Stimulated activated CD4-positive, alpha-beta T cell treated with anti-CD3 and anti-CD28 coated beads, TNF-alpha, amount 100 ng/mL, for 1 hour (primary cell): ENCODE data around the gene TUBA1B.
"Not testable (repeated sequence)": the region's sequence is repeated elsewhere in the genome, so short reads cannot be mapped to it uniquely, and the experiment has no call there.

Experiments used
- DNase-seq, 3 donors: peaks; one replicate each; pipeline ENCODE4 v3.0.0-alpha.2; 2020; ENCODE audit warnings: low read depth in 3 of 3, low spot score in 1 of 3

Gene TUBA1B

GRCh38 chr12:49131051-49131893, at the start of gene TUBA1B:
Gene TUBA1B, minus strand, starts transcription at chr12:49131395. Its CDS starts 95 bp downstream, at chr12:49131300.
- DNase-seq, result peak; percentile 81 to 88 (median 86)

GRCh38 chr12:49174218-49174617, 43.0 kb upstream of the TUBA1B start:
- no peak for DNase-seq

GRCh38 chr12:49170924-49171323, 39.7 kb upstream of the TUBA1B start:
- no peak for DNase-seq

- DNase-seq, result no peak
Measured at GRCh38 chr12:49165114-49165513, 33.9 kb upstream of the TUBA1B start.

GRCh38 chr12:49161901-49162300, 30.7 kb upstream of the TUBA1B start:
- not testable (repeated sequence) for DNase-seq

GRCh38 chr12:49161092-49161795, 30.0 kb upstream of the TUBA1B start:
- no peak for DNase-seq

- no peak for DNase-seq
Measured at GRCh38 chr12:49160399-49160798, 29.2 kb upstream of the TUBA1B start.

GRCh38 chr12:49154221-49154620, 23.0 kb upstream of the TUBA1B start:
- DNase-seq, result no peak

GRCh38 chr12:49147384-49147783, 16.2 kb upstream of the TUBA1B start:
- no peak for DNase-seq

- no peak for DNase-seq
Measured at GRCh38 chr12:49146406-49146805, 15.2 kb upstream of the TUBA1B start.

- no peak for DNase-seq
Measured at GRCh38 chr12:49144384-49144783, 13.2 kb upstream of the TUBA1B start.

- DNase-seq, result no peak
Measured at GRCh38 chr12:49138999-49139398, 7.8 kb upstream of the TUBA1B start.

- no peak for DNase-seq
Measured at GRCh38 chr12:49138587-49138986, 7.4 kb upstream of the TUBA1B start.

GRCh38 chr12:49137476-49137875, 6.3 kb upstream of the TUBA1B start:
- no peak for DNase-seq

- DNase-seq, result not testable (repeated sequence)
Measured at GRCh38 chr12:49136997-49137396, 5.8 kb upstream of the TUBA1B start.

- DNase-seq, result no peak
Measured at GRCh38 chr12:49133590-49133989, 2.4 kb upstream of the TUBA1B start.

GRCh38 chr12:49133014-49133413, 1.8 kb upstream of the TUBA1B start:
- no peak for DNase-seq

- DNase-seq, result no peak
Measured at GRCh38 chr12:49131894-49132461, 783 bp upstream of the TUBA1B start.

- DNase-seq, result peak; percentile 84 to 92 (median 87)
Measured at GRCh38 chr12:49130151-49131050, 794 bp downstream of the TUBA1B start.

GRCh38 chr12:49129332-49130150, 1.7 kb downstream of the TUBA1B start:
- DNase-seq, result no peak
